GM13976 (cell line): Measurements from ENCODE around the gene TTC34.

Source experiments
- DNase-seq: peaks from one replicate; pipeline ENCODE4 v3.0.0; 2012; ENCODE audit warnings: low spot score
- in situ Hi-C: fragments of 300-500 bp; cut with MboI; formaldehyde crosslinking; loops from one replicate; pipeline ENCODE4 v1.12.0; 2022; ENCODE audit warnings: low sequenced_read_pairs, mixed read lengths, inconsistent platforms; ENCODE audit not compliant: unreplicated experiment
- TF ChIP-seq, protein P1 (sequence below): IDR thresholded peaks from 2 replicates; pipeline ENCODE4 v1.5.1; 2012; ENCODE audit warnings: borderline replicate concordance, mild to moderate bottlenecking; ENCODE audit not compliant: insufficient read depth; ENCODE audit errors: extremely low read depth, missing control alignments, control extremely low read depth

Gene TTC34

DNA sequence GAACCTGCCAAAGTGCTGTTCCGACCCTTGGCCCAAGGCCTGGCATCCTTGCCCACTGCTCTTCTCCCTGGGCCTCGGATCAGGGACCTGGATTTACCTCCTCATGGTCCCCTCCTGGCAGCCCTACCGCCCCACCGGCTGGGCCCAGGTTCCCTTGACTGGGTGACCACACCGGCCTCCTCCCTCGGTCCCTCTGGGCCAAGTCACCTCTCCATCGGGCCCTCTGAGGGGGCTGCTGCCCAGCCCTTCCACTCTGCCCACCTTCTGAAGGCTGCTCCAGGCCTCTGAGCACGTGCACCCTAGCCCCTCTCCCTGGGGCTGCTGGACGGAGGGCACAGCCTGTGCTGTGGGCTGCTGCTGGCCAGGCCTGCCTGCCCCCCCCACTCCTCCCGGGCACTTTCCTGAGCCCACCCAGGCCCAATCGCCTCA lies 159.3 kb downstream of the TTC34 start:
- no peak for DNase-seq
- in situ Hi-C loops = no loop called here
- TF ChIP-seq, protein P1, sequence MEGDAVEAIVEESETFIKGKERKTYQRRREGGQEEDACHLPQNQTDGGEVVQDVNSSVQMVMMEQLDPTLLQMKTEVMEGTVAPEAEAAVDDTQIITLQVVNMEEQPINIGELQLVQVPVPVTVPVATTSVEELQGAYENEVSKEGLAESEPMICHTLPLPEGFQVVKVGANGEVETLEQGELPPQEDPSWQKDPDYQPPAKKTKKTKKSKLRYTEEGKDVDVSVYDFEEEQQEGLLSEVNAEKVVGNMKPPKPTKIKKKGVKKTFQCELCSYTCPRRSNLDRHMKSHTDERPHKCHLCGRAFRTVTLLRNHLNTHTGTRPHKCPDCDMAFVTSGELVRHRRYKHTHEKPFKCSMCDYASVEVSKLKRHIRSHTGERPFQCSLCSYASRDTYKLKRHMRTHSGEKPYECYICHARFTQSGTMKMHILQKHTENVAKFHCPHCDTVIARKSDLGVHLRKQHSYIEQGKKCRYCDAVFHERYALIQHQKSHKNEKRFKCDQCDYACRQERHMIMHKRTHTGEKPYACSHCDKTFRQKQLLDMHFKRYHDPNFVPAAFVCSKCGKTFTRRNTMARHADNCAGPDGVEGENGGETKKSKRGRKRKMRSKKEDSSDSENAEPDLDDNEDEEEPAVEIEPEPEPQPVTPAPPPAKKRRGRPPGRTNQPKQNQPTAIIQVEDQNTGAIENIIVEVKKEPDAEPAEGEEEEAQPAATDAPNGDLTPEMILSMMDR = no peak

DNA sequence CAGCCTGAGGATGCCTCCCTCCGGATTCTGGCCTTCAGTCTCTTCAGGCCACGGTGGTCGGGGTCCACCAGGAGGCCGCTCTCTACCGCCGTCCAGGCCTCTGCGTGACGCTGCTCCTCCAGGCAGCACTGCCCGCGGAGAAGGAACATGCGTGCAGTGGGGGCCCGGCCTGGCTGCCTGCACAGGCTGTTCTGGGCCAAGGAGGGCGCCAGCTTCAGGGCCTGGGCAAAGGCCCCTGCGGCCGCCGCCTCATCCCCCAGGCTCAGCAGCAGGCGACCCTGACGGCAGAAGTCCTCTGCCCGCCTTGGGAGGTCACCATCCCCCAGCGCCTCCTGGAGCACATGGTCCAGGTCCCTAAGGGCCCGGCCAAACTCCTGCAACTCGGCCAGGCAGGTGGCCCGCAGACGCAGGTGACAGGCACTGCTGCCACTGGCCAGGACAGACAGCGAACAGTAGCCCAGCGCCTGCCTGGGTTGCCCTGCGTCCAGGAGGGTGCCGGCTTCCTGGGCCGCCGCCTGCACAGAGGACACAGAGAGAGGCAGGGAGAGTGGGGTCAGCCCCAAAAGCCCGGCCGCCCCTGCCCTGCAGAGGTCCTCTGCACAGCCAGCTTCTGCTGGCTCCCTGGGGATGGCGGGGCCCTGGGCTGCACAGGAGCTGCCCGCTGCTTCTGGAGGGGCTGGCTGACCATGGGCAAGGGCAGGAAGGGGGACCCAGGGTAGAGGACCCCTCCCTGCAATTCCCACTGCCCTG lies 159.9 kb downstream of the TTC34 start:
- in situ Hi-C loops = no loop called here
- peak; percentile 36 for DNase-seq
- TF ChIP-seq, protein P1 = no peak

DNA sequence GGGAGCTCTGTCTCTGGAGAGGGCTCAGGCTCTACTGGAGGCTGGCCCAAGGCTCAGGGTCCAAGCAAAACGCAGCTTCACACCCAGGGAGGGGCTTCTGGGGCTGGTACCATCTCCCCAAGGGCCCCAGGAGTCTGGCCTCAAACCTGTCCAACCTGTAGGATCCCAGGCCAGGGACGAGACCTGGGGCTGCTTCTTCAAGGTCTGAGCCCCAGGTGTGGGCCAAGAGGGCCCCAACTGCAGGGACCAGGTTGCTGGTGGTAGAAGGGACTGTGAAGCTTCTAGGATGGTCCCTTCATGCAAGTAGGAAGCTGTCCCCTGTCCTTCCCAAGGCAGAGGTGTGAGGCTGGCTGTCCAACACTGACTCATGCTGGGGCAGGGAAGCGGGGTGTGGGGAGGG lies 160.9 kb downstream of the TTC34 start:
- peak; percentile 29 for DNase-seq
- TF ChIP-seq, protein P1 = no peak
- in situ Hi-C loops = no loop called here

DNA sequence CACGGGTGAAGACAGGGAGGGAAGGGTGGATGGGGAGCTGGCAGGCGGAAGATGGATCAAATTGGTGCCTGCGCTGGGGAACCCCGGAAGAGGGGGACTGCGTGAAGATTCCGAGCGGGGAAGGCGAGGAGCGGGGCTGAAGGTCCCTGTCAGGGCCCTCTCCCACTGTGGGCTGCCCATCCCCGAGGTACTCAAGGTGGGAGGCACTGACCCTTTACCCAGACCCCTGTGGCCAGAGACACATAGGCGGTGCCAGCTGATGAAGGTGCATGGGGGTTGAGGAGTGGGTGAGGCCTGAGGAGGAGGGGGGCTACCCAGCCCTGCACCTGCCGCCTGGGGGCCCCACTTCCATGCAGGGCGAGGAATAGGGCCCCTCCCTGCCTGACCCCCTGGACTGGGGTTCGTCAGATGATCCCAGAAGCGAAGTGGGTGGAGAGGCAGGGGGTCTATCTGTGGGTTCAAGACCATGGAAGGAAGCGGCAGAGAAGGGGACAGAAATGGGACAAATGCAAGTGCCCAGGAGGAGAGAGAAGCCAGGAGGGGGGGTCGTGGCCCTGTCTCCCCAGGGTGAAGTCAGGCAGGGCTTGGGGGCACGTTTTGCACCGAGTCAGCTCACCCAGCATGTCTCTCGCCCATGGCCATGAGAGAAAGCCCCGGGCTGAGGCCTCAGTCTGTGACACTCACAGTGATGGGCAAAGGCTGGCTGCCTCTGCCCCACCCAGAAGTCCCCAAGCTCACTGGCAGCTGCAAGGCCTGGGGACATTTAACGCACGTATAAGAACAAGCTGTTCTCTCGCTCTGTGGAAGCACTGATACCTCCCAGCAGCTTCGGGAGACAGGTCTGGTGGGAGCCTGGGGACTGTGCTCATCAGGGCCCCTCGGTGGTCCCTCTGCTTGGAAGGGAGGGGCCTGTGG lies 161.6 kb downstream of the TTC34 start:
- no peak for DNase-seq
- in situ Hi-C loops = no loop called here
- TF ChIP-seq, protein P1 = no peak

DNA sequence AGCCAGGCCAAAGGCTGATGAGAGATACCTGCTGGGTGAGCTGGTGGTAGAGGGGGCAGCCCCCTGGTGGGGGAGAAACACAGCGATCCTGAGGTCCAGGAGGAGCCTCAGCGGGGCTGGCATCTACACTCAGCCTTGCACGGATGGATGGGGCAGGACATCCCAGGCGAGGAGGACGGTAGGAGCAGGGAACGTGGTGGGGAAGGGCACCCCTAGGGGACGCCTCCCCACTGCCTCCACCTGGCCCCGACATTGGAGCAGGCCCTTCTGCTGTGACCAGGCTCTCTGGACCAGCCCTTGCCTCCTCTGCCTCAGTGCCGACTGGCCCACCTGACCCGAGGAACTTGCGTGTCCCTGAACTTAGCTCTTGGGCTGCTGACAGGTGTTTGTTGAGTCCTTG lies 162.3 kb downstream of the TTC34 start:
- in situ Hi-C loops = no loop called here
- no peak for DNase-seq
- TF ChIP-seq, protein P1 = no peak

DNA sequence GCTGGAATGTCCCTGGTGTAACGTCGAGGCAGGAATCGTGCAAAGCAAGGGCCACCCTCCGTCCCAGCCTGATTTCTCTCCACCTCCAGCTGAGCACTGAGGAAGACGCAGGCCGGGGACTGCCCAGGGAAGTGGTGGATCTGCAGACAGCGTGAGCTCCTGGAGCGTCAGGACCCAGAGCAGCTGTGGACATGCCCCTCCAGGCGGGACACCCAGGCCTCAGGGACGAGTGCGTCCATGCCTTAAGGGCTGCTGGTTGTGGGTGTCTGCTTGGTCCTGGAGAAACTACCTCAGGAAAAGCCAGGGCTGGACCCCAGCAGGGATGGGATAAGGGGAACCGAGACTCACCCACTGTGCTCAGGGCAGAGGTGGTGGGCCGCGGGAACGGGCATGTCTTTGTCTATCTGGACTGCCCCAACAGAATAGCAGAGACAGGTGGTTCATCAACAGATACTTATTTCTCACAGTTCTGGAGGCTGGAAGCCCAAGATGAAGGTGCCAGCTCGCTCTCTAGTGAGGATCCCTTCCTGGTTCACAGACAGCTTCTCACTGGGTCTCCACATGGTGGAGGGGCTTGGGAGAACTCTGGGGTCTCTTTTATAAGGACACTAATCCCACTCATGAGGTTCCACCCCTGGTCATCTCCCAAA lies 162.9 kb downstream of the TTC34 start:
- no peak for DNase-seq
- TF ChIP-seq, protein P1 = no peak

More for the DNA sequence above, 162.9 kb downstream of the TTC34 start:
- in situ Hi-C loops = no loop called here
